Measurements from ENCODE around the gene LBP.

GRCh38 chr20:38426006-38426897, 80.0 kb downstream of the LBP start:
- no peak for TF ChIP-seq CTCF (IDR thresholded peaks at IDR 0.05 in 8 of 11, conservative IDR thresholded peaks at IDR 0.05 in 3 of 11)
- TF ChIP-seq POLR2A (IDR thresholded peaks at IDR 0.05): no peak

Data from spleen (tissue), 7 donors.